CD14-positive monocyte (primary cell): Measurements from ENCODE around the gene SORBS1. TPM values are rescaled to one million over a fixed set of nuclear protein-coding genes. Genes with fewer than 3 reads are reported as not detected.

Source experiments
- DNase-seq, 3 donors: peaks; one replicate each; pipeline ENCODE4 v3.0.0-alpha.2; 2011 to 2022
- H2AFZ ChIP-seq: 2 replicates; pipeline ENCODE4 v1.6.0; 2012; ENCODE audit warnings: mild to moderate bottlenecking, low read depth, low read length, inconsistent platforms; ENCODE audit not compliant: insufficient read depth, poor library complexity, severe bottlenecking
- H3K27ac ChIP-seq, 2 donors: 1 replicate in 1 of 2; 2 replicates in 1 of 2; pipeline ENCODE4 v1.5.1; 2012 to 2013; ENCODE audit warnings: low read length in 2 of 2, control low read depth in 1 of 2, inconsistent platforms in 1 of 2, low read depth in 1 of 2, mild to moderate bottlenecking in 1 of 2
- H3K27me3 ChIP-seq, 2 donors: one replicate each; pipeline versions ENCODE4 v1.6.0 to v1.6.1; 2011 to 2013; ENCODE audit warnings: low read length in 2 of 2; ENCODE audit not compliant: control insufficient read depth in 2 of 2, insufficient read depth in 2 of 2
- H3K36me3 ChIP-seq, 2 donors: replicated peaks in 1 of 2; 1 replicate in 1 of 2; 2 replicates in 1 of 2; pipeline versions ENCODE4 v1.5.1 to v1.6.1; 2012 to 2013; ENCODE audit warnings: low read length in 2 of 2, control low read depth in 1 of 2, inconsistent platforms in 1 of 2, mild to moderate bottlenecking in 1 of 2; ENCODE audit not compliant: insufficient read depth in 2 of 2, control insufficient read depth in 1 of 2
- H3K4me1 ChIP-seq, 2 donors: 1 replicate in 1 of 2; 2 replicates in 1 of 2; pipeline versions ENCODE4 v1.5.1 to v1.6.1; 2012 to 2013; ENCODE audit warnings: low read length in 2 of 2, control low read depth in 1 of 2, inconsistent platforms in 1 of 2, mild to moderate bottlenecking in 1 of 2, moderate library complexity in 1 of 2; ENCODE audit not compliant: insufficient read depth in 2 of 2, control insufficient read depth in 1 of 2
- H3K4me2 ChIP-seq: replicated peaks from 2 replicates; pipeline ENCODE3; 2012; ENCODE audit warnings: low read length, moderate library complexity, mild to moderate bottlenecking; ENCODE audit not compliant: poor library complexity, severe bottlenecking; ENCODE audit errors: extremely low read depth
- H3K4me3 ChIP-seq, 3 experiments: fragments of 200-600 bp in 1 of 3; sonication (generic) in 1 of 3; replicated peaks in 1 of 3; 1 replicate in 2 of 3; 2 replicates in 1 of 3; pipeline ENCODE4 v1.5.1; 2011 to 2013; ENCODE audit warnings: low read length in 3 of 3, mild to moderate bottlenecking in 3 of 3, control low read depth in 2 of 3, low read depth in 2 of 3, inconsistent platforms in 1 of 3, moderate library complexity in 1 of 3
- H3K79me2 ChIP-seq: 2 replicates; pipeline ENCODE4 v1.6.0; 2012; ENCODE audit warnings: mild to moderate bottlenecking, control low read depth, inconsistent platforms, low read length, moderate library complexity; ENCODE audit not compliant: insufficient read depth
- H3K9ac ChIP-seq: 2 replicates; pipeline ENCODE4 v1.6.0; 2017; ENCODE audit warnings: low read length, mild to moderate bottlenecking; ENCODE audit not compliant: insufficient read depth, poor library complexity, severe bottlenecking
- H3K9me3 ChIP-seq, 2 donors: replicated peaks in 1 of 2; 1 replicate in 1 of 2; 2 replicates in 1 of 2; pipeline versions ENCODE4 v1.5.1 to v1.6.1; 2012 to 2013; ENCODE audit warnings: low read length in 2 of 2, control low read depth in 1 of 2; ENCODE audit not compliant: control insufficient read depth in 1 of 2, insufficient read depth in 1 of 2
- H4K20me1 ChIP-seq: 2 replicates; pipeline ENCODE4 v1.6.0; 2012; ENCODE audit warnings: mild to moderate bottlenecking, low read length, control low read depth, moderate library complexity; ENCODE audit not compliant: insufficient read depth
- H3K27ac Mint-ChIP-seq, 7 donors: one replicate each; pipeline ENCODE4 v1.8.0; 2020; ENCODE audit warnings: mild to moderate bottlenecking in 7 of 7, mixed read lengths in 7 of 7, moderate library complexity in 6 of 7, inconsistent platforms in 2 of 7
- H3K27me3 Mint-ChIP-seq, 3 donors: one replicate each; pipeline ENCODE4 v1.8.0; 2021 to 2022; ENCODE audit warnings: low read depth in 3 of 3, mild to moderate bottlenecking in 3 of 3, mixed read lengths in 3 of 3, moderate library complexity in 3 of 3, inconsistent platforms in 1 of 3
- H3K36me3 Mint-ChIP-seq, 2 donors: one replicate each; pipeline ENCODE4 v1.8.0; 2020; ENCODE audit warnings: mixed read lengths in 2 of 2, inconsistent platforms in 1 of 2, mild to moderate bottlenecking in 1 of 2
- H3K4me1 Mint-ChIP-seq: one replicate; pipeline ENCODE4 v1.8.0; 2020; ENCODE audit warnings: mild to moderate bottlenecking, mixed read lengths
- H3K4me3 Mint-ChIP-seq, 2 donors: one replicate each; pipeline ENCODE4 v1.8.0; 2020; ENCODE audit warnings: mild to moderate bottlenecking in 2 of 2, mixed read lengths in 2 of 2, moderate library complexity in 1 of 2
- H3K9me3 Mint-ChIP-seq, 7 donors: one replicate each; pipeline ENCODE4 v1.8.0; 2020 to 2022; ENCODE audit warnings: mixed read lengths in 7 of 7, mild to moderate bottlenecking in 6 of 7, moderate library complexity in 6 of 7, inconsistent platforms in 2 of 7
- WGBS: methylation state at CpG from one replicate; pipeline ENCODE4 v1.1.5; 2013; ENCODE audit warnings: missing lambda C conversion rate; ENCODE audit not compliant: insufficient coverage; 5-methylcytosine and 5-hydroxymethylcytosine counted together
- intact Hi-C, 2 donors: fragments of 100-400 bp; cut with micrococcal nuclease; formaldehyde crosslinking; loops; one replicate each; pipeline versions ENCODE4 v1.15.0 to v1.15.1; 2023
- polyA plus RNA-seq, 3 donors: library from polyadenylated mRNA; depleted of rRNA in 1 of 3; unstranded in 2 of 3; stranded (reverse) in 1 of 3; fragments of 300-500 nt in 2 of 3; fragments of >200 nt in 1 of 3; fragmentation: Illumina TruSeq in 2 of 3; gene quantifications; 1 replicate in 2 of 3; 2 replicates in 1 of 3; pipeline ENCODE4 v1.2.3, GENCODE V29; 2012 to 2021
- TF ChIP-seq, protein P1 (sequence below): fragments of 200-600 bp; IDR thresholded peaks from one replicate; pipeline ENCODE4 v1.8.0; 2022; ENCODE audit warnings: antibody characterized with exemption, mild to moderate bottlenecking

The SORBS1 gene
- polyA plus RNA-seq, 3 donors = 0.08 to 0.15 TPM; not detected in 1

GRCh38 chr10:95559896-95560277, 1.3 kb downstream of the SORBS1 start:
- Histone ChIP-seq H3K27me3 (peaks cover 14 to 23% of the 10 kb centered on the region in 2 donors), H3K4me2 (peak overlapping the region; percentile 100), H3K27ac (no peak overlapping the region), H3K79me2 (no peaks in the 10 kb centered on the region), H3K4me3 (peak overlapping the region in 1 of 3 experiments; percentile 97), H3K36me3 (no peaks in the 10 kb centered on the region), H2AFZ (peak overlapping the region; percentile 88), H4K20me1 (no peaks in the 10 kb centered on the region), H3K4me1 (peaks cover 11 to 15% of the 10 kb centered on the region in 2 donors), H3K9ac (no peak overlapping the region), H3K9me3 (no peaks in the 10 kb centered on the region)
- Mint-ChIP-seq H3K4me1 (peaks cover 15% of the 10 kb centered on the region), H3K36me3 (peaks cover 0 to 3% of the 10 kb centered on the region in 2 donors), H3K9me3 (peaks cover 0 to 1% (median 0%) of the 10 kb centered on the region in 7 donors), H3K4me3 (peak overlapping the region; percentile 99 to 100), H3K27me3 (peaks cover 21 to 38% (median 32%) of the 10 kb centered on the region in 3 donors), H3K27ac (no peak overlapping the region)
- intact Hi-C loops = no loop called here
- DNase-seq = no peak
- TF ChIP-seq, protein P1, sequence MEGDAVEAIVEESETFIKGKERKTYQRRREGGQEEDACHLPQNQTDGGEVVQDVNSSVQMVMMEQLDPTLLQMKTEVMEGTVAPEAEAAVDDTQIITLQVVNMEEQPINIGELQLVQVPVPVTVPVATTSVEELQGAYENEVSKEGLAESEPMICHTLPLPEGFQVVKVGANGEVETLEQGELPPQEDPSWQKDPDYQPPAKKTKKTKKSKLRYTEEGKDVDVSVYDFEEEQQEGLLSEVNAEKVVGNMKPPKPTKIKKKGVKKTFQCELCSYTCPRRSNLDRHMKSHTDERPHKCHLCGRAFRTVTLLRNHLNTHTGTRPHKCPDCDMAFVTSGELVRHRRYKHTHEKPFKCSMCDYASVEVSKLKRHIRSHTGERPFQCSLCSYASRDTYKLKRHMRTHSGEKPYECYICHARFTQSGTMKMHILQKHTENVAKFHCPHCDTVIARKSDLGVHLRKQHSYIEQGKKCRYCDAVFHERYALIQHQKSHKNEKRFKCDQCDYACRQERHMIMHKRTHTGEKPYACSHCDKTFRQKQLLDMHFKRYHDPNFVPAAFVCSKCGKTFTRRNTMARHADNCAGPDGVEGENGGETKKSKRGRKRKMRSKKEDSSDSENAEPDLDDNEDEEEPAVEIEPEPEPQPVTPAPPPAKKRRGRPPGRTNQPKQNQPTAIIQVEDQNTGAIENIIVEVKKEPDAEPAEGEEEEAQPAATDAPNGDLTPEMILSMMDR = no peak
- 91% methylated on average over 4 of the region's 10 CpGs for WGBS

GRCh38 chr10:95559471-95559870, 1.7 kb downstream of the SORBS1 start:
- H3K9me3 Mint-ChIP-seq = peaks cover 0 to 1% (median 0%) of the 10 kb centered on the region in 7 donors
- DNase-seq = no peak
- no peak overlapping the region for H3K27ac Mint-ChIP-seq
- peak overlapping the region in 1 of 2 donors; percentile 67 for H3K4me3 Mint-ChIP-seq
- no peaks in the 10 kb centered on the region for H3K79me2 ChIP-seq
- intact Hi-C loops = no loop called here
- TF ChIP-seq, protein P1 = no peak
- H3K4me1 ChIP-seq = peaks cover 11 to 15% of the 10 kb centered on the region in 2 donors
- H3K4me2 ChIP-seq = no peak overlapping the region
- peaks cover 22 to 38% (median 32%) of the 10 kb centered on the region in 3 donors for H3K27me3 Mint-ChIP-seq
- WGBS = 88% methylated on average over 2 of the region's 4 CpGs
- no peaks in the 10 kb centered on the region for H3K9me3 ChIP-seq
- H2AFZ ChIP-seq = no peak overlapping the region
- H4K20me1 ChIP-seq = no peaks in the 10 kb centered on the region
- H3K4me3 ChIP-seq = no peak overlapping the region
- H3K27ac ChIP-seq = no peak overlapping the region
- H3K27me3 ChIP-seq = peaks cover 14 to 23% of the 10 kb centered on the region in 2 donors
- H3K36me3 Mint-ChIP-seq = peaks cover 0 to 3% of the 10 kb centered on the region in 2 donors
- H3K4me1 Mint-ChIP-seq = peaks cover 15% of the 10 kb centered on the region
- no peaks in the 10 kb centered on the region for H3K36me3 ChIP-seq
- no peak overlapping the region for H3K9ac ChIP-seq
